Measurements from ENCODE around the gene LRRC45. TPM values are rescaled to one million over a fixed set of nuclear protein-coding genes. Genes with fewer than 3 reads are reported as not detected.

Gene LRRC45
- total and polyA plus RNA-seq, 2 of the 4 experiments (the other 2 are of a cell fraction), result 7.2 to 10.2 TPM

GRCh38 chr17:82076018-82076784 lies 53.1 kb downstream of the LRRC45 start:
- Histone ChIP-seq H2BK120ac (ENCODE audit: low read depth, low read length) (no peak overlapping the region), H3K27me3 (ENCODE audit: control insufficient read depth, insufficient read depth, low read length) (no peaks in the 10 kb centered on the region), H3K9ac (ENCODE audit: low read depth, low read length) (no peak overlapping the region), H3K4me2 (ENCODE audit: low read depth, low read length) (no peak overlapping the region), H3K4me3 (ENCODE audit: insufficient read depth, low read depth, low read length) (no peak overlapping the region), H3K4ac (ENCODE audit: low read depth, low read length) (no peak overlapping the region), H3K56ac (ENCODE audit: extremely low read depth, insufficient read depth, low read length) (no peak overlapping the region), H3K36me3 (ENCODE audit: control insufficient read depth, insufficient read depth, low read length) (peaks cover 23% of the 10 kb centered on the region), H3K9me1 (ENCODE audit: insufficient read depth, low read length) (no peaks in the 10 kb centered on the region), H4K91ac (ENCODE audit: insufficient read depth, low read depth, low read length) (no peak overlapping the region), H3K9me3 (ENCODE audit: control insufficient read depth, insufficient read depth, low read length) (no peaks in the 10 kb centered on the region), H3K14ac (replicated peaks; ENCODE audit: low read depth, low read length) (no peak overlapping the region), H2BK15ac (ENCODE audit: low read depth, low read length) (no peak overlapping the region), H4K8ac (ENCODE audit: low read depth in 2 of 2, low read length in 2 of 2) (no peak overlapping the region), H2AK9ac (replicated peaks; ENCODE audit: low read depth, low read length, poor library complexity) (no peak overlapping the region), H4K5ac (ENCODE audit: low read depth, low read length) (no peak overlapping the region), H3K18ac (ENCODE audit: low read depth, low read length) (no peak overlapping the region), H2AFZ (replicated peaks; ENCODE audit: low read length, poor library complexity) (no peak overlapping the region), H3K23ac (ENCODE audit: low read depth, low read length) (no peak overlapping the region), H3K27ac (ENCODE audit: insufficient read depth, low read length) (no peak overlapping the region), H4K20me1 (ENCODE audit: insufficient read depth, low read length) (no peaks in the 10 kb centered on the region; the same call in 1 of the 2 replicates), H2BK20ac (ENCODE audit: low read depth, low read length) (no peak overlapping the region), H2AK5ac (ENCODE audit: low read depth, low read length) (no peak overlapping the region), H2BK5ac (ENCODE audit: low read depth, low read length, poor library complexity, severe bottlenecking) (no peak overlapping the region), H3K79me1 (ENCODE audit: low read depth in 1 of 2, low read length in 2 of 2) (no peaks in the 10 kb centered on the region), H3K4me1 (ENCODE audit: control insufficient read depth, insufficient read depth, low read length) (no peaks in the 10 kb centered on the region)
- BruUV-seq (replicated peaks), result no TSS peak
- in situ Hi-C loops (cut with MboI; ENCODE audit: low sequenced_read_pairs), result no loop called here
- DNase-seq, result no peak
- CTCF ChIA-PET, result no interaction called here
- no peak; the same call in 1 of the 2 replicates for ATAC-seq (ENCODE audit: low read depth)
- intact Hi-C loops (cut with micrococcal nuclease), result no loop called here
- TF ChIP-seq, protein P1, sequence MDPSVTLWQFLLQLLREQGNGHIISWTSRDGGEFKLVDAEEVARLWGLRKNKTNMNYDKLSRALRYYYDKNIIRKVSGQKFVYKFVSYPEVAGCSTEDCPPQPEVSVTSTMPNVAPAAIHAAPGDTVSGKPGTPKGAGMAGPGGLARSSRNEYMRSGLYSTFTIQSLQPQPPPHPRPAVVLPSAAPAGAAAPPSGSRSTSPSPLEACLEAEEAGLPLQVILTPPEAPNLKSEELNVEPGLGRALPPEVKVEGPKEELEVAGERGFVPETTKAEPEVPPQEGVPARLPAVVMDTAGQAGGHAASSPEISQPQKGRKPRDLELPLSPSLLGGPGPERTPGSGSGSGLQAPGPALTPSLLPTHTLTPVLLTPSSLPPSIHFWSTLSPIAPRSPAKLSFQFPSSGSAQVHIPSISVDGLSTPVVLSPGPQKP (IDR thresholded peaks at IDR 0.05; ENCODE audit: borderline replicate concordance, low read depth, low read length), result no peak
- TF ChIP-seq MXI1 (IDR thresholded peaks at IDR 0.05; ENCODE audit: borderline replicate concordance, low read depth, low read length) (no peak), MAFK (IDR thresholded peaks at IDR 0.05; ENCODE audit: low read depth, low read length) (no peak), POLR2A (IDR thresholded peaks at IDR 0.05; ENCODE audit: low read depth, low read length) (no peak), RCOR1 (IDR thresholded peaks at IDR 0.05; ENCODE audit: insufficient replicate concordance, low read length) (no peak)
- dilution Hi-C loops (cut with HindIII; ENCODE audit: low sequenced_read_pairs, unreplicated experiment), result no loop called here
- POLR2A ChIA-PET (ENCODE audit: unreplicated experiment), result no interaction called here
- WGBS, 2 experiments (ENCODE audit: extremely low coverage in 2 of 2, insufficient read length in 1 of 2), result 83% methylated on average over 7 of the region's 25 CpGs; no CpG with 5 or more reads in 1 of the 2 experiments

Measured in IMR-90 (cell line).